HepG2 (cell line): ENCODE results near the gene SLC25A44. TPM values are rescaled to one million over a fixed set of nuclear protein-coding genes. Genes with fewer than 3 reads are reported as not detected.

Experiments
- CREBL2 ChIP-seq: sonication (generic); formaldehyde crosslinking; IDR thresholded peaks from 2 replicates; pipeline ENCODE4 v1.8.1; 2023; ENCODE audit warnings: missing genetic modification reagents, mild to moderate bottlenecking, borderline replicate concordance
- FOXC1 ChIP-seq: sonication (generic); formaldehyde crosslinking; IDR thresholded peaks from 2 replicates; pipeline ENCODE4 v1.8.0; 2022; ENCODE audit warnings: mild to moderate bottlenecking, missing genetic modification reagents, borderline replicate concordance
- FOXJ3 ChIP-seq: sonication (generic); formaldehyde crosslinking; IDR thresholded peaks from 2 replicates; pipeline ENCODE4 v1.4.0; 2020; ENCODE audit warnings: missing genetic modification reagents, mild to moderate bottlenecking, borderline replicate concordance
- GATAD1 ChIP-seq: IDR thresholded peaks from 2 replicates; pipeline ENCODE4 v1.6.1; 2016; ENCODE audit warnings: missing genetic modification reagents, missing compliant biosample characterization
- HES4 ChIP-seq: sonication (generic); formaldehyde crosslinking; IDR thresholded peaks from 2 replicates; pipeline ENCODE4 v1.9.0; 2021; ENCODE audit warnings: mild to moderate bottlenecking, missing genetic modification reagents, borderline replicate concordance
- KDM4B ChIP-seq: sonication (generic); formaldehyde crosslinking; IDR thresholded peaks from 2 replicates; pipeline ENCODE4 v1.4.0; 2020; ENCODE audit warnings: missing genetic modification reagents
- KLF15 ChIP-seq: sonication (generic); formaldehyde crosslinking; IDR thresholded peaks from 2 replicates; pipeline ENCODE4 v1.8.1; 2023; ENCODE audit warnings: borderline replicate concordance, mild to moderate bottlenecking, inconsistent platforms, missing genetic modification reagents, mixed read lengths
- PAF1 ChIP-seq: IDR thresholded peaks from 2 replicates; pipeline ENCODE4 v1.6.1; 2016; ENCODE audit warnings: missing genetic modification reagents, missing compliant biosample characterization
- PRDM4 ChIP-seq: sonication (generic); formaldehyde crosslinking; IDR thresholded peaks from 2 replicates; pipeline ENCODE4 v1.9.0; 2021; ENCODE audit warnings: missing genetic modification reagents, borderline replicate concordance
- REST ChIP-seq, 2 experiments: IDR thresholded peaks; 2 replicates each; pipeline ENCODE4 v1.6.1; 2011 to 2012; ENCODE audit warnings: low read length in 2 of 2, borderline replicate concordance in 1 of 2, low read depth in 1 of 2, mild to moderate bottlenecking in 1 of 2, moderate library complexity in 1 of 2
- REXO4 ChIP-seq: sonication (generic); formaldehyde crosslinking; IDR thresholded peaks from 2 replicates; pipeline ENCODE4 v1.8.0; 2022; ENCODE audit warnings: missing genetic modification reagents, mild to moderate bottlenecking, borderline replicate concordance
- TBX2 ChIP-seq: sonication (generic); formaldehyde crosslinking; IDR thresholded peaks from 2 replicates; pipeline ENCODE4 v1.5.0; 2020; ENCODE audit warnings: missing genetic modification reagents, mild to moderate bottlenecking, borderline replicate concordance
- XRCC5 ChIP-seq: fragments of 200-400 bp; formaldehyde crosslinking; optimal IDR thresholded peaks from 2 replicates; pipeline ENCODE3; 2017; ENCODE audit warnings: mild to moderate bottlenecking, low read length
- ZBTB7B ChIP-seq: sonication (generic); formaldehyde crosslinking; IDR thresholded peaks from 2 replicates; pipeline ENCODE4 v1.4.0; 2020; ENCODE audit warnings: missing genetic modification reagents
- ZFP36 ChIP-seq: fragments of 150-350 bp; IDR thresholded peaks from 2 replicates; pipeline ENCODE4 v1.6.1; 2018; ENCODE audit warnings: borderline replicate concordance, low read length, low read depth; ENCODE audit not compliant: partially characterized antibody
- ZNF496 ChIP-seq: sonication (generic); formaldehyde crosslinking; IDR thresholded peaks from 2 replicates; pipeline ENCODE4 v1.8.1; 2023; ENCODE audit warnings: mild to moderate bottlenecking, moderate library complexity, missing genetic modification reagents; ENCODE audit not compliant: insufficient replicate concordance
- ZNF841 ChIP-seq: sonication (generic); formaldehyde crosslinking; IDR thresholded peaks from 2 replicates; pipeline ENCODE4 v1.8.1; 2023; ENCODE audit warnings: missing genetic modification reagents, borderline replicate concordance
- polyA plus RNA-seq, 8 experiments: library from polyadenylated mRNA; depleted of rRNA in 3 of 8; stranded (reverse) in 7 of 8; unstranded in 1 of 8; fragments of >200 nt; fragmentation: Illumina TruSeq in 4 of 8; extraction: Trizol in 4 of 8; gene quantifications; 2 replicates each; pipeline versions ENCODE4 v1.2.1 to v1.2.3, GENCODE V29; 2011 to 2016; ENCODE audit warnings: low read depth in 4 of 8, missing spikeins in 1 of 8, mixed read lengths in 1 of 8; ENCODE audit not compliant: insufficient read depth in 1 of 8
- total RNA-seq, 5 experiments: library from RNA; depleted of rRNA; stranded (reverse); fragments of >200 nt; fragmentation: Illumina TruSeq; extraction: Trizol; gene quantifications; 2 replicates each; pipeline ENCODE4 v1.2.3, GENCODE V29; 2016; ENCODE audit warnings: low read depth in 1 of 5
- TF ChIP-seq, protein P1 (sequence below): sonication (generic); formaldehyde crosslinking; IDR thresholded peaks from 2 replicates; pipeline ENCODE4 v1.8.1; 2022; ENCODE audit warnings: mild to moderate bottlenecking, missing genetic modification reagents
- TF ChIP-seq, protein P2 (sequence below): sonication (generic); formaldehyde crosslinking; IDR thresholded peaks from 2 replicates; pipeline ENCODE4 v1.4.0; 2020; ENCODE audit warnings: missing genetic modification reagents, borderline replicate concordance

SLC25A44 gene
- total and polyA plus RNA-seq, 2 of the 13 experiments (the other 11 are each of a cell fraction or from before 2014, with no cell fraction given): 10.7 to 13.4 TPM

GRCh38 chr1:156212833-156213643 is 19.1 kb downstream of the SLC25A44 start, which contains the start of gene PMF1 (continued):
- TF ChIP-seq ZNF496 (CRISPR knock-in tag) (no peak), KLF15 (CRISPR knock-in tag) (peak; percentile 46; the same call in 1 of the 2 replicates), XRCC5 (no peak), KDM4B (CRISPR knock-in tag) (no peak; the same call in 1 of the 2 replicates), FOXC1 (CRISPR knock-in tag) (peak; percentile 56; the same call in 1 of the 2 replicates), REST (IDR thresholded peaks at IDR 0.05; ENCODE audit: borderline replicate concordance in 1 of 2, low read depth in 1 of 2, low read length in 2 of 2) (0 out of 4 replicates have a peak, but pooled peaks of 1 of the 2 experiments have one; percentile 24), ZFP36 (no peak), ZNF841 (CRISPR knock-in tag) (no peak), REXO4 (CRISPR knock-in tag) (no peak), TBX2 (CRISPR knock-in tag) (peak; percentile 65; the same call in 1 of the 2 replicates), HES4 (CRISPR knock-in tag) (no peak), FOXJ3 (0 out of 2 replicates have a peak, but pooled peaks have one; percentile 46), CREBL2 (CRISPR knock-in tag) (no peak), PAF1 (CRISPR knock-in tag) (no peak), PRDM4 (CRISPR knock-in tag) (no peak), ZBTB7B (CRISPR knock-in tag) (no peak), GATAD1 (peak; percentile 89)
- TF ChIP-seq, protein P1, sequence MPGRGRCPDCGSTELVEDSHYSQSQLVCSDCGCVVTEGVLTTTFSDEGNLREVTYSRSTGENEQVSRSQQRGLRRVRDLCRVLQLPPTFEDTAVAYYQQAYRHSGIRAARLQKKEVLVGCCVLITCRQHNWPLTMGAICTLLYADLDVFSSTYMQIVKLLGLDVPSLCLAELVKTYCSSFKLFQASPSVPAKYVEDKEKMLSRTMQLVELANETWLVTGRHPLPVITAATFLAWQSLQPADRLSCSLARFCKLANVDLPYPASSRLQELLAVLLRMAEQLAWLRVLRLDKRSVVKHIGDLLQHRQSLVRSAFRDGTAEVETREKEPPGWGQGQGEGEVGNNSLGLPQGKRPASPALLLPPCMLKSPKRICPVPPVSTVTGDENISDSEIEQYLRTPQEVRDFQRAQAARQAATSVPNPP (CRISPR knock-in tag): peak; percentile 86
- TF ChIP-seq, protein P2, sequence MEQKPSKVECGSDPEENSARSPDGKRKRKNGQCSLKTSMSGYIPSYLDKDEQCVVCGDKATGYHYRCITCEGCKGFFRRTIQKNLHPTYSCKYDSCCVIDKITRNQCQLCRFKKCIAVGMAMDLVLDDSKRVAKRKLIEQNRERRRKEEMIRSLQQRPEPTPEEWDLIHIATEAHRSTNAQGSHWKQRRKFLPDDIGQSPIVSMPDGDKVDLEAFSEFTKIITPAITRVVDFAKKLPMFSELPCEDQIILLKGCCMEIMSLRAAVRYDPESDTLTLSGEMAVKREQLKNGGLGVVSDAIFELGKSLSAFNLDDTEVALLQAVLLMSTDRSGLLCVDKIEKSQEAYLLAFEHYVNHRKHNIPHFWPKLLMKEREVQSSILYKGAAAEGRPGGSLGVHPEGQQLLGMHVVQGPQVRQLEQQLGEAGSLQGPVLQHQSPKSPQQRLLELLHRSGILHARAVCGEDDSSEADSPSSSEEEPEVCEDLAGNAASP: no peak
